ENCODE measurements around the gene KDM3B. TPM values are rescaled to one million over a fixed set of nuclear protein-coding genes. Genes with fewer than 3 reads are reported as not detected.

Gene KDM3B
- total and polyA plus RNA-seq, 2 of the 8 experiments (the other 6 are each of a cell fraction or from before 2014, with no cell fraction given) = 27.1 to 78.1 TPM

GRCh38 chr5:138353560-138354080, 1.1 kb downstream of the KDM3B start:
- Histone ChIP-seq H3K4me2 (ENCODE audit: insufficient read depth in 1 of 2, low read depth in 2 of 2, low read length in 2 of 2) (peak overlapping the region; percentile 74 to 80), H3K27me3 (replicated peaks in 1 of 4; ENCODE audit: control insufficient read depth in 3 of 4, extremely low read depth in 1 of 4, insufficient read depth in 3 of 4, low read length in 3 of 4) (no peaks in the 10 kb centered on the region), H2BK120ac (replicated peaks; ENCODE audit: low read depth, low read length) (peak overlapping the region; percentile 79), H3K23me2 (ENCODE audit: low read depth, low read length) (peaks cover 8% of the 10 kb centered on the region), H4K91ac (replicated peaks; ENCODE audit: insufficient read length, low read length) (no peak overlapping the region), H2BK15ac (ENCODE audit: low read length) (no peak overlapping the region), H4K5ac (ENCODE audit: insufficient read length, low read depth, low read length) (peak overlapping the region; percentile 81), H3K36me3 (ENCODE audit: control insufficient read depth in 2 of 4, insufficient read depth in 4 of 4, low read length in 3 of 4) (peaks cover 0 to 10% (median 5%) of the 10 kb centered on the region in 4 experiments; a peak in 5 of 8 replicates), H3K4me3 (ENCODE audit: extremely low read depth in 1 of 4, insufficient read depth in 2 of 4, low read depth in 3 of 4, low read length in 4 of 4) (peak overlapping the region; percentile 58 to 97 (median 95)), H3K23ac (ENCODE audit: insufficient read length) (no peak overlapping the region), H3K79me1 (ENCODE audit: low read depth, low read length) (no peaks in the 10 kb centered on the region; the same call in 1 of the 2 replicates), H2AK5ac (ENCODE audit: low read depth, low read length) (no peak overlapping the region), H2BK20ac (ENCODE audit: low read length) (no peak overlapping the region), H3K56ac (replicated peaks; ENCODE audit: insufficient read length, low read depth, low read length) (no peak overlapping the region), H4K20me1 (replicated peaks in 1 of 2; ENCODE audit: control insufficient read depth in 1 of 2, insufficient read depth in 2 of 2, low read length in 2 of 2) (peaks cover 4 to 5% of the 10 kb centered on the region in 2 experiments), H4K8ac (ENCODE audit: extremely low read depth, insufficient read depth, low read length) (peak overlapping the region; percentile 83; the same call in 1 of the 2 replicates), H2BK12ac (ENCODE audit: low read depth, low read length) (no peak overlapping the region; the same call in 1 of the 2 replicates), H3K14ac (ENCODE audit: insufficient read length) (no peak overlapping the region), H3K9me3 (ENCODE audit: insufficient read depth in 2 of 2, low read depth in 1 of 2, low read length in 1 of 2) (no peaks in the 10 kb centered on the region), H3K18ac (ENCODE audit: extremely low read depth, low read length) (peak overlapping the region; percentile 49; the same call in 1 of the 2 replicates), H3K9ac (replicated peaks in 1 of 4; ENCODE audit: extremely low read depth in 1 of 4, low read depth in 3 of 4, low read length in 3 of 4) (peak overlapping the region; percentile 84 to 98 (median 89)), H3K27ac (ENCODE audit: low read depth, low read length) (peak overlapping the region; percentile 82; the same call in 1 of the 2 replicates), H2BK5ac (ENCODE audit: low read depth, low read length) (0 out of 2 replicates have a peak overlapping the region, but pooled peaks have one; percentile 40), H3K79me2 (ENCODE audit: control insufficient read depth in 1 of 2, insufficient read depth in 2 of 2, low read length in 2 of 2) (peaks cover 13 to 55% of the 10 kb centered on the region in 2 experiments; a peak in 3 of 4 replicates), H2AFZ (ENCODE audit: low read length) (no peak overlapping the region), H3K4me1 (replicated peaks in 1 of 4; ENCODE audit: control insufficient read depth in 3 of 4, insufficient read depth in 4 of 4, low read length in 3 of 4) (peaks cover 0 to 9% (median 3%) of the 10 kb centered on the region in 4 experiments; a peak in 3 of 7 replicates), H3K4ac (replicated peaks; ENCODE audit: insufficient read length, low read depth, low read length) (no peak overlapping the region)
- no peak for TF ChIP-seq GTF2F1 (IDR thresholded peaks at IDR 0.05; ENCODE audit: borderline replicate concordance, low read depth, low read length)
- peak; percentile 86 for TF ChIP-seq SAP30 (IDR thresholded peaks at IDR 0.05; ENCODE audit: insufficient read depth, insufficient replicate concordance, low read length)
- ChIA-PET CTCF (ENCODE audit: partially characterized antibody) (interaction anchor here (0.7 to 11.4 kb wide), 27 partner anchors 9 to 170 kb away, joined by 3 to 196 read pairs (median 4); partner anchors contain the start of genes CDC23, CDC25C, EGR1 and FAM53C), POLR2A (ENCODE audit: partially characterized antibody) (interaction anchor here (0.9 to 14.6 kb wide), 22 partner anchors 9 to 189 kb away, joined by 3 to 254 read pairs (median 5); partner anchors contain the start of genes BRD8, CDC23, CDC25C and EGR1)
- 13% methylated on average over 11 of the region's 11 CpGs; no CpG with 5 or more reads in 1 of the 2 experiments for WGBS, 2 experiments (ENCODE audit: extremely low coverage in 1 of 2, insufficient coverage in 1 of 2, insufficient read length in 1 of 2, insufficient replicate concordance in 2 of 2, low coverage in 1 of 2, low lambda C conversion rate in 2 of 2, missing lambda C conversion rate in 1 of 2)
- FAIRE-seq (no peak), DNase-seq (ENCODE audit: low read depth in 1 of 2, low spot score in 2 of 2) (no peak)

All from H1 (cell line).